ENCODE measurements around the gene MUC4.

DNA sequence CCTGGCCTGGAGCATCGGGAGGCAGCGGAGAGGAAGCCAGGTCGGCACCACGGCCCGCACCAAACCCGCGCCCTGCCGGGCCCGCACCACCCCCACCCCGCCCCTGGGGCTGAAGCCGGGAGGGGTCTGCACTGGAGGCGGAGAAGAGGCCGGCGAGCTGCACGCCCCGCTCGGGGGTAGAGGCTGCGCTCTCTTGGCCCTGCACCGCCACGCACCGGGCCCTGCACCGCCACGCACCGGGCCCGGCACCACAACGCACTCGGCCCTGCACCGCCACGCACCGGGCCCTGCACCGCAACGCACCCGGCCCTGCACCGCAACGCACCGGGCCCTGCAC lies 49.5 kb downstream of the MUC4 start:
- TF ChIP-seq, protein P1, sequence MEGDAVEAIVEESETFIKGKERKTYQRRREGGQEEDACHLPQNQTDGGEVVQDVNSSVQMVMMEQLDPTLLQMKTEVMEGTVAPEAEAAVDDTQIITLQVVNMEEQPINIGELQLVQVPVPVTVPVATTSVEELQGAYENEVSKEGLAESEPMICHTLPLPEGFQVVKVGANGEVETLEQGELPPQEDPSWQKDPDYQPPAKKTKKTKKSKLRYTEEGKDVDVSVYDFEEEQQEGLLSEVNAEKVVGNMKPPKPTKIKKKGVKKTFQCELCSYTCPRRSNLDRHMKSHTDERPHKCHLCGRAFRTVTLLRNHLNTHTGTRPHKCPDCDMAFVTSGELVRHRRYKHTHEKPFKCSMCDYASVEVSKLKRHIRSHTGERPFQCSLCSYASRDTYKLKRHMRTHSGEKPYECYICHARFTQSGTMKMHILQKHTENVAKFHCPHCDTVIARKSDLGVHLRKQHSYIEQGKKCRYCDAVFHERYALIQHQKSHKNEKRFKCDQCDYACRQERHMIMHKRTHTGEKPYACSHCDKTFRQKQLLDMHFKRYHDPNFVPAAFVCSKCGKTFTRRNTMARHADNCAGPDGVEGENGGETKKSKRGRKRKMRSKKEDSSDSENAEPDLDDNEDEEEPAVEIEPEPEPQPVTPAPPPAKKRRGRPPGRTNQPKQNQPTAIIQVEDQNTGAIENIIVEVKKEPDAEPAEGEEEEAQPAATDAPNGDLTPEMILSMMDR (IDR thresholded peaks at IDR 0.05; ENCODE audit: borderline replicate concordance, extremely low read depth, low read length, poor library complexity, severe bottlenecking): no peak
- no peak for TF ChIP-seq EZH2 (IDR thresholded peaks at IDR 0.05; ENCODE audit: borderline replicate concordance, low read depth, low read length, severe bottlenecking)

Measured in DND-41 (cell line).